OCI-LY7 (cell line): Measurements from ENCODE around the gene SMIM17.

Source experiments
- EZH2phosphoT487 ChIP-seq: fragments of 200-600 bp; sonication (generic); IDR thresholded peaks from 2 replicates; pipeline ENCODE4 v1.6.1; 2018; ENCODE audit warnings: low read depth, borderline replicate concordance, mild to moderate bottlenecking, mixed run types, antibody characterized with exemption, low read length, moderate library complexity, mixed read lengths
- TF ChIP-seq, protein P1 (sequence below): fragments of 200-600 bp; sonication (generic); conservative IDR thresholded peaks from 2 replicates; pipeline ENCODE4 v1.5.1; 2014; ENCODE audit warnings: mild to moderate bottlenecking, antibody characterized with exemption, low read length, moderate library complexity, mixed read lengths

- TF ChIP-seq EZH2phosphoT487, result no peak
- TF ChIP-seq, protein P1, sequence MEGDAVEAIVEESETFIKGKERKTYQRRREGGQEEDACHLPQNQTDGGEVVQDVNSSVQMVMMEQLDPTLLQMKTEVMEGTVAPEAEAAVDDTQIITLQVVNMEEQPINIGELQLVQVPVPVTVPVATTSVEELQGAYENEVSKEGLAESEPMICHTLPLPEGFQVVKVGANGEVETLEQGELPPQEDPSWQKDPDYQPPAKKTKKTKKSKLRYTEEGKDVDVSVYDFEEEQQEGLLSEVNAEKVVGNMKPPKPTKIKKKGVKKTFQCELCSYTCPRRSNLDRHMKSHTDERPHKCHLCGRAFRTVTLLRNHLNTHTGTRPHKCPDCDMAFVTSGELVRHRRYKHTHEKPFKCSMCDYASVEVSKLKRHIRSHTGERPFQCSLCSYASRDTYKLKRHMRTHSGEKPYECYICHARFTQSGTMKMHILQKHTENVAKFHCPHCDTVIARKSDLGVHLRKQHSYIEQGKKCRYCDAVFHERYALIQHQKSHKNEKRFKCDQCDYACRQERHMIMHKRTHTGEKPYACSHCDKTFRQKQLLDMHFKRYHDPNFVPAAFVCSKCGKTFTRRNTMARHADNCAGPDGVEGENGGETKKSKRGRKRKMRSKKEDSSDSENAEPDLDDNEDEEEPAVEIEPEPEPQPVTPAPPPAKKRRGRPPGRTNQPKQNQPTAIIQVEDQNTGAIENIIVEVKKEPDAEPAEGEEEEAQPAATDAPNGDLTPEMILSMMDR, result no peak
These were observed 21.6 kb downstream of the SMIM17 start for GRCh38 chr19:56664511-56664910.
